WTC11 (cell line): Measurements from ENCODE around the gene SVIP.

Experiments used
- ATF3 ChIP-seq: sonication (generic); formaldehyde crosslinking; conservative IDR thresholded peaks from 2 replicates; pipeline ENCODE4 v1.8.1; 2022; ENCODE audit warnings: mild to moderate bottlenecking, missing genetic modification reagents
- CTCF ChIP-seq: fragments of 200-600 bp; IDR thresholded peaks from 2 replicates; pipeline ENCODE4 v1.8.0; 2022; ENCODE audit warnings: antibody characterized with exemption
- FOXP4 ChIP-seq: sonication (generic); formaldehyde crosslinking; IDR thresholded peaks from 2 replicates; pipeline ENCODE4 v1.8.0; 2022; ENCODE audit warnings: mild to moderate bottlenecking, missing genetic modification reagents
- GABPB1 ChIP-seq: sonication (generic); formaldehyde crosslinking; IDR thresholded peaks from 2 replicates; pipeline ENCODE4 v1.8.1; 2023; ENCODE audit warnings: mild to moderate bottlenecking, missing genetic modification reagents
- NR2C2 ChIP-seq: sonication (generic); formaldehyde crosslinking; IDR thresholded peaks from 2 replicates; pipeline ENCODE4 v1.8.0; 2022; ENCODE audit warnings: mild to moderate bottlenecking, missing genetic modification reagents
- TCF7 ChIP-seq: sonication (generic); formaldehyde crosslinking; IDR thresholded peaks from 2 replicates; pipeline ENCODE4 v1.8.0; 2022; ENCODE audit warnings: mild to moderate bottlenecking, low read depth, missing genetic modification reagents, moderate library complexity
- TP53 ChIP-seq: sonication (generic); formaldehyde crosslinking; IDR thresholded peaks from 2 replicates; pipeline ENCODE4 v1.8.1; 2023; ENCODE audit warnings: mild to moderate bottlenecking, missing genetic modification reagents
- ZNF425 ChIP-seq: fragments of 250-450 bp; sonication (Bioruptor Pico); conservative IDR thresholded peaks from 2 replicates; pipeline ENCODE4 v1.9.0; 2021; ENCODE audit warnings: mild to moderate bottlenecking
- ZSCAN18 ChIP-seq: fragments of 250-450 bp; sonication (Bioruptor Pico); IDR thresholded peaks from 2 replicates; pipeline ENCODE4 v2.1.2; 2022; ENCODE audit warnings: mild to moderate bottlenecking, moderate library complexity

- TF ChIP-seq NR2C2 (CRISPR knock-in tag) (no peak), ZNF425 (CRISPR knock-in tag) (no peak), CTCF (no peak), ATF3 (no peak), ZSCAN18 (CRISPR knock-in tag) (no peak), FOXP4 (CRISPR knock-in tag) (no peak), TP53 (CRISPR knock-in tag) (no peak), TCF7 (CRISPR knock-in tag) (no peak), GABPB1 (no peak)
These were observed 39.7 kb upstream of the SVIP start for GRCh38 chr11:22869325-22869724.
